A549 (cell line): ENCODE results near the gene AIG1. TPM values are rescaled to one million over a fixed set of nuclear protein-coding genes. Genes with fewer than 3 reads are reported as not detected.

ENCODE experiments used
- ATAC-seq, 2 experiments: fragments of 200-7000 bp in 1 of 2; fragments of >200 bp in 1 of 2; cut with Nextera tagmentation in 1 of 2; cut with Tn5 transposase in 1 of 2; 3 replicates each; pipeline versions ENCODE4 v1.8.0 to v1.9.1; 2018 to 2020; ENCODE audit warnings: mild to moderate bottlenecking in 1 of 2, moderate library complexity in 1 of 2
- CTCF ChIA-PET: fragments of 300-600 bp; sonication (Branson Sonifier 250); formaldehyde crosslinking; extraction: SDS; loops from one replicate; lab custom pipeline; 2021; ENCODE audit warnings: antibody characterized with exemption, inconsistent platforms; lab: Yijun Ruan, JAX
- POLR2A ChIA-PET: fragments of 350-600 bp; formaldehyde crosslinking; extraction: SDS; loops from one replicate; lab custom pipeline; 2021; ENCODE audit warnings: antibody characterized with exemption, inconsistent platforms; lab: Yijun Ruan, JAX
- DNase-seq, 2 experiments: peaks; one replicate each; pipeline versions ENCODE4 v3.0.0 to v3.0.0-alpha.2; 2011 to 2016; ENCODE audit warnings: low read depth in 1 of 2, low spot score in 1 of 2
- FAIRE-seq: peaks from 2 replicates; lab custom pipeline; 2011; peaks lifted over from hg19 to GRCh38; lab: Jason Lieb, UNC
- H3K27ac ChIP-seq, 2 experiments: fragments of >200 bp; sonication (Bioruptor Twin); formaldehyde crosslinking; 3 replicates each; pipeline ENCODE4 v1.5.1; 2016 to 2017
- H3K4me1 ChIP-seq: fragments of >200 bp; sonication (Bioruptor Twin); formaldehyde crosslinking; 3 replicates; pipeline ENCODE4 v1.6.1; 2016
- H3K4me2 ChIP-seq: fragments of >200 bp; sonication (Bioruptor Twin); formaldehyde crosslinking; 3 replicates; pipeline ENCODE4 v1.6.1; 2016
- H3K4me3 ChIP-seq: fragments of >200 bp; sonication (Bioruptor Twin); formaldehyde crosslinking; 3 replicates; pipeline ENCODE4 v1.5.1; 2016
- H3K9me3 ChIP-seq: fragments of >200 bp; sonication (Bioruptor Twin); formaldehyde crosslinking; 3 replicates; pipeline ENCODE4 v1.6.1; 2016
- BHLHE40 ChIP-seq: IDR thresholded peaks from 2 replicates; pipeline ENCODE4 v1.6.1; 2012; ENCODE audit warnings: low read depth, low read length, inconsistent platforms
- CBX2 ChIP-seq: fragments of 200-600 bp; sonication (generic); IDR thresholded peaks from 2 replicates; pipeline ENCODE4 v1.6.1; 2016; ENCODE audit warnings: low read depth, mild to moderate bottlenecking, borderline replicate concordance
- CBX8 ChIP-seq: fragments of 200-600 bp; sonication (generic); IDR thresholded peaks from 2 replicates; pipeline ENCODE4 v1.6.1; 2016
- CHD2 ChIP-seq: fragments of 150-350 bp; IDR thresholded peaks from 2 replicates; pipeline ENCODE4 v1.6.1; 2014; ENCODE audit warnings: low read length; ENCODE audit not compliant: partially characterized antibody
- CHD4 ChIP-seq: fragments of 200-600 bp; sonication (generic); IDR thresholded peaks from 2 replicates; pipeline ENCODE4 v1.6.1; 2016; ENCODE audit warnings: antibody characterized with exemption, mild to moderate bottlenecking, borderline replicate concordance
- EHF ChIP-seq: fragments of 250-450 bp; sonication (Bioruptor Pico); IDR thresholded peaks from 2 replicates; pipeline ENCODE4 v1.5.0; 2020; ENCODE audit warnings: mild to moderate bottlenecking
- EHMT2 ChIP-seq: fragments of 200-600 bp; sonication (generic); IDR thresholded peaks from 2 replicates; pipeline ENCODE4 v1.6.1; 2016; ENCODE audit warnings: antibody characterized with exemption, low read depth, mild to moderate bottlenecking, moderate library complexity
- EP300 ChIP-seq, 2 experiments: fragments of >200 bp; sonication (Bioruptor Twin); formaldehyde crosslinking; IDR thresholded peaks; 2 replicates in 1 of 2; 3 replicates in 1 of 2; pipeline ENCODE4 v1.6.1; 2016 to 2017
- ESRRA ChIP-seq: fragments of 150-350 bp; IDR thresholded peaks from 2 replicates; pipeline ENCODE4 v1.6.1; 2014; ENCODE audit warnings: mild to moderate bottlenecking, low read length, borderline replicate concordance
- FOSB ChIP-seq: fragments of 250-450 bp; sonication (Bioruptor Pico); IDR thresholded peaks from 2 replicates; pipeline ENCODE4 v1.5.0; 2020; ENCODE audit warnings: mild to moderate bottlenecking, moderate library complexity
- GATA3 ChIP-seq: IDR thresholded peaks from 2 replicates; pipeline ENCODE4 v1.6.1; 2012; ENCODE audit warnings: borderline replicate concordance
- HEYL ChIP-seq: fragments of 250-450 bp; sonication (Bioruptor Pico); IDR thresholded peaks from 2 replicates; pipeline ENCODE4 v1.8.0; 2021; ENCODE audit warnings: mild to moderate bottlenecking, moderate library complexity
- HOXB13 ChIP-seq: fragments of 250-450 bp; sonication (Bioruptor Pico); IDR thresholded peaks from 2 replicates; pipeline ENCODE4 v1.5.0; 2020; ENCODE audit warnings: low read depth, mild to moderate bottlenecking, moderate library complexity
- HOXB5 ChIP-seq: fragments of 250-450 bp; sonication (Bioruptor Pico); IDR thresholded peaks from 2 replicates; pipeline ENCODE4 v1.5.0; 2020; ENCODE audit warnings: mild to moderate bottlenecking, moderate library complexity
- JUN ChIP-seq, 2 experiments: fragments of >200 bp; sonication (Bioruptor Twin); formaldehyde crosslinking; IDR thresholded peaks; 2 replicates in 1 of 2; 3 replicates in 1 of 2; pipeline ENCODE4 v1.6.1; 2016 to 2017
- JUNB ChIP-seq: fragments of >200 bp; sonication (Bioruptor Twin); formaldehyde crosslinking; IDR thresholded peaks from 2 replicates; pipeline ENCODE4 v1.6.1; 2016
- NPAS2 ChIP-seq: fragments of 250-450 bp; sonication (Bioruptor Pico); IDR thresholded peaks from 2 replicates; pipeline ENCODE4 v1.8.0; 2022; ENCODE audit warnings: mild to moderate bottlenecking, moderate library complexity, borderline replicate concordance
- PBX3 ChIP-seq: IDR thresholded peaks from 2 replicates; pipeline ENCODE4 v1.6.1; 2012
- POLR2A ChIP-seq: IDR thresholded peaks from 2 replicates; pipeline ENCODE4 v1.6.1; 2012; ENCODE audit warnings: mild to moderate bottlenecking, low read length
- RARB ChIP-seq: fragments of 250-450 bp; sonication (Bioruptor Pico); IDR thresholded peaks from 2 replicates; pipeline ENCODE4 v1.8.0; 2021; ENCODE audit warnings: mild to moderate bottlenecking, moderate library complexity
- RCOR1 ChIP-seq: fragments of 150-350 bp; IDR thresholded peaks from 2 replicates; pipeline ENCODE4 v1.6.1; 2014; ENCODE audit warnings: antibody characterized with exemption, low read length, low read depth
- RNF2 ChIP-seq: fragments of 200-600 bp; sonication (generic); IDR thresholded peaks from 2 replicates; pipeline ENCODE4 v1.6.1; 2016; ENCODE audit warnings: low read depth, mild to moderate bottlenecking, antibody characterized with exemption, moderate library complexity, borderline replicate concordance
- SMC3 ChIP-seq: fragments of >200 bp; sonication (Bioruptor Twin); formaldehyde crosslinking; IDR thresholded peaks from 3 replicates; pipeline ENCODE4 v1.6.1; 2018; ENCODE audit warnings: inconsistent platforms
- SREBF2 ChIP-seq: fragments of 450-650 bp; IDR thresholded peaks from 2 replicates; pipeline ENCODE4 v1.6.1; 2014; ENCODE audit warnings: mild to moderate bottlenecking, moderate library complexity
- TFCP2L1 ChIP-seq: fragments of 250-450 bp; sonication (Bioruptor Pico); IDR thresholded peaks from 2 replicates; pipeline ENCODE4 v1.5.0; 2021; ENCODE audit warnings: mild to moderate bottlenecking
- TP53 ChIP-seq: fragments of 250-450 bp; sonication (Bioruptor Pico); IDR thresholded peaks from 2 replicates; pipeline ENCODE4 v1.5.0; 2021; ENCODE audit warnings: mild to moderate bottlenecking, moderate library complexity
- USF2 ChIP-seq: fragments of 450-650 bp; IDR thresholded peaks from 2 replicates; pipeline ENCODE4 v1.6.1; 2014; ENCODE audit warnings: antibody characterized with exemption
- ZFP36 ChIP-seq: fragments of 450-650 bp; IDR thresholded peaks from 2 replicates; pipeline ENCODE4 v1.6.1; 2014; ENCODE audit warnings: borderline replicate concordance; ENCODE audit not compliant: partially characterized antibody
- ZNF302 ChIP-seq: fragments of 250-450 bp; sonication (Bioruptor Pico); IDR thresholded peaks from 2 replicates; pipeline ENCODE4 v1.9.0; 2021; ENCODE audit warnings: inconsistent platforms, mild to moderate bottlenecking, moderate library complexity
- ZSCAN20 ChIP-seq: fragments of 250-450 bp; sonication (Bioruptor Pico); IDR thresholded peaks from 2 replicates; pipeline ENCODE4 v1.8.0; 2022; ENCODE audit warnings: mild to moderate bottlenecking, moderate library complexity
- WGBS: methylation state at CpG from one replicate; pipeline ENCODE4 v1.1.6; 2017; ENCODE audit errors: missing lambda C conversion rate; 5-methylcytosine and 5-hydroxymethylcytosine counted together
- polyA plus RNA-seq, 4 experiments: library from polyadenylated mRNA; depleted of rRNA in 3 of 4; stranded (reverse); fragments of >200 nt; fragmentation: RNase III in 1 of 4; extraction: RNeasy Plus Mini Kit Qiagen cat#74134 plus additional on column Dnase treatment in 1 of 4; gene quantifications; 2 replicates in 3 of 4; 3 replicates in 1 of 4; pipeline ENCODE4 v1.2.3, GENCODE V29; 2011 to 2017
- TF ChIP-seq, protein P1 (sequence below): fragments of 250-450 bp; sonication (Bioruptor Pico); IDR thresholded peaks from 2 replicates; pipeline ENCODE4 v1.5.0; 2021; ENCODE audit warnings: mild to moderate bottlenecking, moderate library complexity, borderline replicate concordance
- TF ChIP-seq, protein P2 (sequence below): fragments of >200 bp; sonication (Bioruptor Twin); formaldehyde crosslinking; IDR thresholded peaks from 2 replicates; pipeline ENCODE4 v1.6.1; 2016
- TF ChIP-seq, protein P3 (sequence below): IDR thresholded peaks from 2 replicates; pipeline ENCODE4 v1.6.1; 2012; ENCODE audit warnings: low read depth, borderline replicate concordance

Gene AIG1
- polyA plus RNA-seq, 2 of the 4 experiments (the other 2 are of a cell fraction) = 29.5 to 38.3 TPM

- no peak for FAIRE-seq
Measured at GRCh38 chr6:143050509-143050908, 10.2 kb upstream of the AIG1 start.

DNA sequence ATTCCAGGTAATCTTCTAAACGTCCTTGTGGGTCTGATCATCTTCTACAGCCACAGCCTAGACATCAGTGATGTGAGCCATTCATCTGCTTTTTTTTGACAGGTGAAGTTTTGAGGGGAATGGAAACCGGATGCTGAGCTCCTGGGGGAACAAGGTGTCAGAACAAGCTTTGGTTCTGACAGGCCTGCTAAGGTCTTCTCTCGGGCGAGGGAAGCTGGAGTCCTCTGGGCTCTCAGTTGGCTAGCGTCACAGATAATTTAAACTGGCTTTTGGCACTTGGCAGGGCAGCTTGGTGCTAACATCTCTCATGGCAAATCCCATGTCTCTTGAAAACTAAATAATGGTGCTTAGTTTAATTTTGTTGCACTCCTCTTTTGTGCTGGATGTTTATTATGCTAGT lies 8.4 kb upstream of the AIG1 start:
- Histone ChIP-seq H3K4me2 (no peak overlapping the region), H3K4me1 (no peaks in the 10 kb centered on the region), H3K9me3 (no peaks in the 10 kb centered on the region; the same call in 2 of the 3 replicates), H3K27ac (no peak overlapping the region), H3K4me3 (no peak overlapping the region)
- WGBS = 56% methylated on average over 5 of the region's 5 CpGs
- ATAC-seq = no peak
- ChIA-PET POLR2A (no interaction called here), CTCF (no interaction called here)
- no peak for FAIRE-seq
- no peak for DNase-seq
- TF ChIP-seq, protein P1, sequence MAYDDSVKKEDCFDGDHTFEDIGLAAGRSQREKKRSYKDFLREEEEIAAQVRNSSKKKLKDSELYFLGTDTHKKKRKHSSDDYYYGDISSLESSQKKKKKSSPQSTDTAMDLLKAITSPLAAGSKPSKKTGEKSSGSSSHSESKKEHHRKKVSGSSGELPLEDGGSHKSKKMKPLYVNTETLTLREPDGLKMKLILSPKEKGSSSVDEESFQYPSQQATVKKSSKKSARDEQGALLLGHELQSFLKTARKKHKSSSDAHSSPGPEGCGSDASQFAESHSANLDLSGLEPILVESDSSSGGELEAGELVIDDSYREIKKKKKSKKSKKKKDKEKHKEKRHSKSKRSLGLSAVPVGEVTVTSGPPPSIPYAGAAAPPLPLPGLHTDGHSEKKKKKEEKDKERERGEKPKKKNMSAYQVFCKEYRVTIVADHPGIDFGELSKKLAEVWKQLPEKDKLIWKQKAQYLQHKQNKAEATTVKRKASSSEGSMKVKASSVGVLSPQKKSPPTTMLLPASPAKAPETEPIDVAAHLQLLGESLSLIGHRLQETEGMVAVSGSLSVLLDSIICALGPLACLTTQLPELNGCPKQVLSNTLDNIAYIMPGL = no peak
- TF ChIP-seq RCOR1 (no peak), SMC3 (no peak), ZNF302 (CRISPR knock-in tag) (no peak), RNF2 (no peak), TP53 (CRISPR knock-in tag) (no peak), CHD4 (no peak), ESRRA (no peak), JUN (IDR thresholded peaks at IDR 0.05) (no peak), FOSB (CRISPR knock-in tag) (no peak), ZFP36 (no peak), CBX8 (no peak), HOXB5 (CRISPR knock-in tag) (no peak), SREBF2 (no peak), RARB (CRISPR knock-in tag) (no peak), EP300 (IDR thresholded peaks at IDR 0.05) (no peak)
- TF ChIP-seq, protein P2, sequence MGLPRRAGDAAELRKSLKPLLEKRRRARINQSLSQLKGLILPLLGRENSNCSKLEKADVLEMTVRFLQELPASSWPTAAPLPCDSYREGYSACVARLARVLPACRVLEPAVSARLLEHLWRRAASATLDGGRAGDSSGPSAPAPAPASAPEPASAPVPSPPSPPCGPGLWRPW = no peak
- TF ChIP-seq, protein P3, sequence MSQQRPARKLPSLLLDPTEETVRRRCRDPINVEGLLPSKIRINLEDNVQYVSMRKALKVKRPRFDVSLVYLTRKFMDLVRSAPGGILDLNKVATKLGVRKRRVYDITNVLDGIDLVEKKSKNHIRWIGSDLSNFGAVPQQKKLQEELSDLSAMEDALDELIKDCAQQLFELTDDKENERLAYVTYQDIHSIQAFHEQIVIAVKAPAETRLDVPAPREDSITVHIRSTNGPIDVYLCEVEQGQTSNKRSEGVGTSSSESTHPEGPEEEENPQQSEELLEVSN = no peak

More at GRCh38 chr6:143050509-143050908, 10.2 kb upstream of the AIG1 start:
- WGBS = 68% methylated on average over 2 of the region's 2 CpGs
- Histone ChIP-seq H3K27ac (no peak overlapping the region), H3K4me1 (no peaks in the 10 kb centered on the region), H3K9me3 (no peaks in the 10 kb centered on the region; the same call in 2 of the 3 replicates), H3K4me3 (no peak overlapping the region), H3K4me2 (no peak overlapping the region)
- ChIA-PET POLR2A (no interaction called here), CTCF (no interaction called here)
- no peak for ATAC-seq
- DNase-seq = no peak
- TF ChIP-seq TP53 (CRISPR knock-in tag) (no peak), TFCP2L1 (CRISPR knock-in tag) (no peak), PBX3 (no peak), USF2 (no peak), EHF (CRISPR knock-in tag) (no peak), BHLHE40 (no peak), EHMT2 (no peak), GATA3 (no peak), HEYL (no peak), CHD2 (no peak), ZSCAN20 (no peak), RNF2 (no peak), CBX2 (no peak), POLR2A (no peak), NPAS2 (CRISPR knock-in tag) (no peak), JUNB (no peak), CBX8 (no peak), HOXB13 (CRISPR knock-in tag) (no peak)
- TF ChIP-seq, protein P3 = no peak
